NCI-H2029 treated with DMSO at 0.1 percent for 48 hours (cell line): ENCODE data around the gene TAS2R60.
"Not testable (repeated sequence)": the region's sequence is repeated elsewhere in the genome, so short reads cannot be mapped to it uniquely, and the experiment has no call there.

ENCODE experiments used
- DNase-seq: peaks from one replicate; lab custom pipeline; 2025; lab: John Stamatoyannopoulos, UW

TAS2R60 gene

DNA sequence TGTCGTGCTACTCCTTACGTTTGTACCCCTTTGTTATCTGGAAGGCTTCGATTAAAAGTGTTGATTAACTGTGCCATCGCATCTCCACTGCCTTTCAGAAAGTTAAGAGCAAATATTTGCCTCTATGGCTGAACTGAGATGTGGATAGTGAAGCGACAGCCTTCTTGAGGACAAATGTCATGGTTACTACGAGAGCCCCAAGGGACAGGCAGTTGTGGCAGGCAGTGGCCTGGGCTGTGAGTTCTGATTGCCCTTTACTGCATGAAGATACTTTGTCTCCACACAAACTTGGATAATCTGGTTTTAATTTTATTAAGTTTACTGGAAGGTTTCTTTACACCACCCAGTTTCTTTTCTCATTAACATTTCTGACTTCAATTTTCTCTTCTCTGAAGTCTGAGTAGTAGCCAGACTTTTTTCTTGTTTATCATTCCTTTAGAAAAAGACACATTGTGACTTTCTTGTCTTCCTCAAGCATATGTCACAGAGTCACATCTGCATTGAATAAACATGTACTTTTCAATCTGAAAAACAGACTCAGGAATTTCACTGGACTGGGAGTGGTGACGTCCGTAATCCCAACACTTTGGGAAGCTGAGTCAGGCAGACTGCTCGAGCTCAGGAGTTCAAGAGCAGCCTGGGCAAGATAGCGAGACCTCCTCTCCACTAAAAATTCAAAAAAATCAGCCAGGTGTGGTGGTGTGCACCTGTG is 36.0 kb downstream of the TAS2R60 start:
- DNase-seq, result no peak

DNA sequence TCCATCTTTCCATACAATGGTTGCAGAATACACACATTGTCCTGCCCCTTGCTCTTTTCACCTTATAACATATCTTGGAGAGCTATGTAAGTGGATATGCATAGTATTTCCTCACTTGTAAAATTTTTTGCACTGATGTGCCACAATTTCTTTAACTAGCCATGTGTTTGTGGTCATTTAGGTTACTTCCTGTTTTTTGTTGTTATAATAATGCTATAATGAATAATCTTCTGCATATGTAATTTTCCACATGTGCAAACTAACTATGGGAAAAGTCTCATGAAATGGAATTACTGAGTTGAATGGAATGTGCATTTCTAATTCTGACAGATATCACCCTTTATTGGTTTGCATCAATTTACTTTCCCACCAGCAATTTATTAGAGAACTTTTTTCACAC is 37.2 kb downstream of the TAS2R60 start:
- DNase-seq, result no peak

DNA sequence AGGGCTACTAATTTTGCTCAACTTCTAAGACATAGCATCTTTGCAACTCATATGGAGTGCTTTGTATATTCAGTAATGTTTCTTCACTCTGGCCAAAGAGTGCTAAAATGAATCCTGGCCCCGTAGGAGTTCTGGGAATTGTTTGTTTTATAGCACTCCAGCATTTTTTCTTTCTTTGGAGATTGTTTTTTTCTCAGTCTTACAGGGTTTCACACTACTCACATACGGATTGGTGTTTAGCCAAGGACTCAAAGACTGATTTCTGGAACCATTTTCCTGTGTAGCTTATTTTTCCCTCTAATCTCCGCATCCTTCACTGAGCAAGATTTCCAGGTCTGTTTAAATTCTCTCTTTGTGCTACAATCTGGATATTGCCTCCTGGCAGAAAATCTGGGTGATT is 40.9 kb downstream of the TAS2R60 start:
- no peak for DNase-seq

DNA sequence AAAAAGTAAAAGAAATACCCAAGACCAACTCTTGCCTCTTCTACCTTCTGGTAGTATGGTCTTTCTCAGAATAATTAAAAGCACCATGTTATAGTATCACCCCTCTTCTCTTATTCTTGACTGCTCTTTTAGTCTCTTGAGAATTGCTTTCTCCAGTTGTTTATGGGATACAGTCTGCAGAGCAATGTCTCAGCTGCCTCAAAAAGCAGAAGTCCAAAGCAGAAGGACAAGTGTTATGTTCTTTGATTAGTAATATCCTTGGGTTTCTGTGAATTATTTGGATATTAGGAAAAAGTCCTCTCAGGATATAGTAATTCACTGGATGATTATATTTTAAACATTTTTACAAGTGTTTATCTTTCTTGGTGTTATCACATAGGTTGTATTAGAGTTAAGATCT is 41.8 kb downstream of the TAS2R60 start:
- DNase-seq, result no peak

DNA sequence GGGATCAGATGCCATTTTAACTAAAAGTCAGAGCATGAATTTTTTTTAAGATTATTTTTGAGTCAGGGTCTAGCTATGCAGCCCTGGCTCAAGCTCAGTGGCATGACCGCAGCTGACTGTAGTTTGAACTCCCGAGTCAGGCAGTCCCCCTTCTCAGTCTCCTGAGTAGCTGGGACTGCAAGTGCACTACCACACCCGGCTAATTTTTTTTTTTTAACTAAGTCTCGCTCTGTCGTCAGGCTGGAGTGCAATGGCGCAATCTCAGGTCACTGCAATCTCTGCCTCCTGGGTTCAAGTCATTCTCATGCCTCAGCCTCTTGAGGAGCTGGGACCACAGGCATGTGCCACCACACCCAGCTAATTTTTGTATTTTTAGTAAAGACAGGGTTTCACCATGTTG is 42.2 kb downstream of the TAS2R60 start:
- no peak for DNase-seq

DNA sequence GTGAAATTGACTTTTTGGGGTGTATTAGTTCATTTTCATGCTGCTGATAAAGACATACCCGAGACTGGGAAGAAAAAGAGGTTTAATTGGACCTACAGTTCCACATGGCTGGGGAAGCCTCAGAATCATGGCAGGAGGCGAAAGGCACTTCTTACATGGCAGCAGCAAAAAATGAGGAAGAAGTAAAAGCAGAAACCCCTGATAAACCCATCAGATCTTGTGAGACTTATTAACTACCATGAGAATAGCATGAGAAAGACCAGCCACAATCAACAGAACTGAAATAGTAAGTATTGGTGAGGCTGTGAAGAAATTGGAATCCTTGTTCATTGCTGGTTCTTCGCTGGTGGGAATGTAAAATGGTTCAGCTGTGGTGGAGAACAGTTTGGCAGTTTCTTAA is 43.0 kb downstream of the TAS2R60 start:
- DNase-seq, result not testable (repeated sequence)

DNA sequence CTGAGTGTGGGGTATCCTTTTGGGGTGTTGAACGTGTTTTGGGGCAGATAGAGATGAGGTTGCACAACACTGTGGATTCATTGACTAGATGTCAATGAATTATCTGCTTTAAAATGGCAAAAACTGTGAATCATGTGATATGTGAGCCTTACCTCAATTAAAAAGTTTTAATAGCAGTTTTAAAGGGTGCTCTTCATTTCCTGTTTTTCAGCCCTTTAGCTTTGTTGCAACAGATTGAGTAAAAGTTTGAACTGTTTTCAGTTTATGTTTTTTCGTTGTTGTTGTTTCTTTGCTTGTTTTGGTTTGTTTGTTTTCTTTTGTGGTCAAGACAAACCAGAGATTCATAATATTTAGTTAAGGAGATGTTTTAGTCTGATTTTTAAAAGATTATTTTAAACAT is 43.8 kb downstream of the TAS2R60 start:
- no peak for DNase-seq

DNA sequence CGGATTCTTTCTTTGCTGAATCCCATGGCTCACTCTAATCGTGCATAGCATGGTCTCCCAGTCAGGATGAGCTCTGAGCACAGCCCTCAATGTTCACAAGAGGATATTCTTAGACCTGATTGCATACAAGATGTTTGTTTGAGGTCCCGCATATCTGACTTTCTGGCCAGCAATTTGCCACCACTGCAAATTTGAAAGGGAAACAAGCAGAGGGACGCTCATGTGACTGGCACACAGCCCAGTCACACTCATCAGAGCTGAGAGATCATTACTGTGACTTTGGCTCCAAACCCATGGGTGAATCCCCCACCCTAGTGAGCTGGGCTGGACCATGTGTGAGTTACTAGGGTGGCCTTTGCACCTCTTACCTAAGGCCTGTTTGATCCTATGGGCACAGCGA is 44.3 kb downstream of the TAS2R60 start:
- DNase-seq, result no peak

DNA sequence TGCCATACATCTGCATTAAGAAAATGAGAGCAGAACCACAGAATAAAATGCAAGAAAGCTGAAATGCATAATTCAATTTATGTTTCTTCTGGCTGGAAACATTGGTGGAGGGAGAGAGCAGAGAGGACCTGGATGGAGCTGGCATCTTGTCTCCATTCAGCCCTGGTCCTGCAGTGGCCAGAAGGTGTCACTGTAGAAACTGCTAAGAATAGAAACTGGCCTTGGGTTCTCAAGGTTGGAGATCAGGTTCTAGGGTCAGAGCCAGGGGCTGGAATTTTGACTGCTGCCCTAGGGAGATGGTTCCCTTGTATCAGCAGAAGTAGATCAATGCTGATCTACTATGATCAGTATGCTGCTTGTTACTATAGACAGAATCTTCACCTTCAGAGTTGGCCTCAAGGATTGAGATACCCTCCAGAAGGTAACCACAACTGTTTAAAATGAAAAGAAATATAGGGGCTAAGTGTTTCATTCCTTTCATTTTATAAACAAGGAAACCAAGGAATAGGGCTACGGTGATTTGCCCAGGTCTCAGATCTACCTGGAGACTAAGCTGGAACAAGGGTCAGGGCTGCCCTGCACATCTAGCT is 47.6 kb downstream of the TAS2R60 start:
- no peak for DNase-seq

DNA sequence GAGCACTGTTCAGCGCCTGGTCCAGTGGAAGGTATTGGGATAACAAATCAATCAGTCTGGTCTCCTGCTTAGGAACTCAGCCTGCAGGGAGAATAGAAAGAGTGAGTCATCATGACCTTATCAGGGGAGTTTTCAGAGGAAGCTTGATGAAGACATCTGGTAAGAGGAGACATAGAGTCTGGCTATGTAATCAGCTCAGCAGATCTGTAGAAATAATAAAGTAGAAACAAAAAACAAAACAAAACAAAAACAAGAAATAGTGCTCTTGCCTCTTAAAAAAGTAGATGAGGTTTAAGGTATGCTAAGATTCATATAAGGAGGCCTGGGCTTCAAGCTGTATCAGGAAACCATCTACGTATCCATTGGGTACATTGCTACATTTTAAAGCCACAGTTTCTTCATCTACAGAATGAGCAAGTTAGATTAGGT is 48.8 kb downstream of the TAS2R60 start:
- DNase-seq, result no peak

DNA sequence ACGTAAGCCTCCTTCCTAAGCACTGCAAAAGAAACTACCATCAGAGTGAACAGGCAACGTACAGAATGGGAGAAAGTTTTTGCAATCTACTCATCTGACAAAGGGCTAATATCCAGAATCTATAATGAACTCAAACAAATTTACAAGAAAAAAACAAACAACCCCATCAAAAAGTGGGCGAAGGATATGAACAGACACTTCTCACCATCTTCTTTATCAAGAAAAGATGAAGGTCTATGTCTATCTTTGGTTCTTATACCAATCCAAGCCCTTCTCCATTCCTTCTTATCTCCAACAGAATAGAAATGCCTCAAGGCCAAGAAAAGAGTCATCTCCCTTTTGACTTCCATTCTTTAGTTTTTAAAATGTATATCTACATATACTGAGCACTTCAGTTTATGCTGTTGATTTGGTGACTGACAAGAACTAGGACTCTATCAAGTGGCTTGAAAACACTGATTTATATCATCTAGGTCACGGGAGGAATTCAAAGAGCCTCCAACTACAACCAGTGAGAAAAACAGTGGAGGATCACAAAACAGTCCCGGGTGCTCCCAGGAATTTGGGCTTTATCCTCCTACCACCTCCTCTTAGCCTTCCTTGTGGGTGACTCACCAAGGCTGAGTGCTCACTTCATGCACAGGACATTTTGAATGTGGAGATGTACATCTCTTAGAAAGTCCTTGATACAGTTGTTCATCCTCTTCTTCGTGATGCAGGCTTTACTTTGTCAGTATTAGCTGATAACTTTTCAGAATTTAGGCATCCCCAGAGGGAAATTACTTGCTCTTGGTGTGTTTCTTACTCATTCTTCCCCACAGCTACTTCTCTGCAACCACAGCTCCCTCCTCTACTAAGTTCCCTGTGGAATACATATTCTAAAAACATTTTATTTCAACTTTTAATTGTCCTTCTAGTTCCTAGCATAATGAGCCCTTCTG is 49.8 kb downstream of the TAS2R60 start:
- DNase-seq, result no peak

DNA sequence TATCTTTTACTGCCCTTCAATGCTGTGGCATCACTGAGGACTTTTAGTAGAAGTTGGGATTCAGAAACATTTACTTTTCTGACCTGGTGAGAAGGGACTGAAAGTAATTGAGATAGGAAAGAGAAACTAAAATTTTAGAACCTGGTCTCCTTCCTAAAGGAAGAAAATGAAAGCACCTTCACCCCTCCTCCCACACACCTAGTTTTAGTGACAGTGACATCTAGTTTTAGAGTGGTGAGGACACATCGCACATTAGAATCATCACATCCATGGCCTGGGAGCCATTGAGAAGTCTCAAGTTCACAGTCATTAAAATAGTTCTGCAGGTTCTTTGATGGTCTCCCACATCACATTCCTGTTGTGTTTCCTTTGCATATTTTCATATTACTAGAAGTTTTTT is 50.5 kb downstream of the TAS2R60 start:
- DNase-seq, result no peak
